Measurements from ENCODE around the gene CNTNAP2. TPM values are rescaled to one million over a fixed set of nuclear protein-coding genes. Genes with fewer than 3 reads are reported as not detected.
A peak's percentile ranks its signal among the peaks of the same experiment; 100 is the strongest.

Gene CNTNAP2
- total and polyA plus RNA-seq, 8 donors: 0.94 to 42.5 (median 38.6) TPM

GRCh38 chr7:147639037-147639436 lies 1522.4 kb downstream of the CNTNAP2 start:
- no peak for ATAC-seq
- intact Hi-C loops (cut with DNase I): no loop called here
- H3K27ac ChIP-seq: no peak overlapping the region
- H3K9me3 ChIP-seq: peaks cover 0 to 2% of the 10 kb centered on the region in 2 donors
- H3K36me3 ChIP-seq: no peaks in the 10 kb centered on the region
- no peak for DNase-seq
- no peak for TF ChIP-seq CTCF (IDR thresholded peaks at IDR 0.05)
- H3K4me1 ChIP-seq: no peaks in the 10 kb centered on the region
- H3K27me3 ChIP-seq: no peaks in the 10 kb centered on the region
- H3K4me3 ChIP-seq: no peak overlapping the region

- DNase-seq (peak in 1 of 4 donors; percentile 9), ATAC-seq (no peak)
- intact Hi-C loops (cut with DNase I): no loop called here
- H3K36me3 ChIP-seq: no peaks in the 10 kb centered on the region
- peaks cover 0 to 6% of the 10 kb centered on the region in 2 donors for H3K9me3 ChIP-seq
- TF ChIP-seq CTCF (IDR thresholded peaks at IDR 0.05): no peak
- no peaks in the 10 kb centered on the region for H3K27me3 ChIP-seq
- H3K4me1 ChIP-seq: no peaks in the 10 kb centered on the region
- H3K27ac ChIP-seq: no peak overlapping the region
- H3K4me3 ChIP-seq: no peak overlapping the region
These were observed 1523.2 kb downstream of the CNTNAP2 start for GRCh38 chr7:147639751-147640150.

GRCh38 chr7:147640821-147641220 lies 1524.2 kb downstream of the CNTNAP2 start:
- Histone ChIP-seq H3K4me3 (no peak overlapping the region), H3K4me1 (no peaks in the 10 kb centered on the region), H3K27ac (no peak overlapping the region), H3K9me3 (peaks cover 0 to 6% of the 10 kb centered on the region in 2 donors), H3K27me3 (no peaks in the 10 kb centered on the region), H3K36me3 (no peaks in the 10 kb centered on the region)
- DNase-seq (no peak), ATAC-seq (no peak)
- TF ChIP-seq CTCF (IDR thresholded peaks at IDR 0.05): no peak
- intact Hi-C loops (cut with DNase I): no loop called here

GRCh38 chr7:147646568-147646967 lies 1530.0 kb downstream of the CNTNAP2 start:
- DNase-seq (no peak), ATAC-seq (no peak)
- Histone ChIP-seq H3K9me3 (peaks cover 0 to 7% of the 10 kb centered on the region in 2 donors), H3K4me3 (no peak overlapping the region), H3K27ac (no peak overlapping the region), H3K27me3 (no peaks in the 10 kb centered on the region), H3K4me1 (no peaks in the 10 kb centered on the region), H3K36me3 (no peaks in the 10 kb centered on the region)
- TF ChIP-seq CTCF (IDR thresholded peaks at IDR 0.05): no peak
- intact Hi-C loops (cut with DNase I): no loop called here

- H3K27ac ChIP-seq: no peak overlapping the region
- H3K4me3 ChIP-seq: no peak overlapping the region
- intact Hi-C loops (cut with DNase I): no loop called here
- ATAC-seq: no peak
- H3K4me1 ChIP-seq: no peaks in the 10 kb centered on the region
- H3K36me3 ChIP-seq: no peaks in the 10 kb centered on the region
- DNase-seq: no peak
- peaks cover 0 to 2% of the 10 kb centered on the region in 2 donors for H3K9me3 ChIP-seq
- no peaks in the 10 kb centered on the region for H3K27me3 ChIP-seq
- TF ChIP-seq CTCF (IDR thresholded peaks at IDR 0.05): no peak
These were observed 1534.4 kb downstream of the CNTNAP2 start for GRCh38 chr7:147650991-147651390.

All from left lung (tissue), 10 donors.